Right lobe of liver (tissue), 6 donors: ENCODE measurements around the gene NR1H4. TPM values are rescaled to one million over a fixed set of nuclear protein-coding genes. Genes with fewer than 3 reads are reported as not detected.
A peak's percentile ranks its signal among the peaks of the same experiment; 100 is the strongest.
"Not testable (repeated sequence)": the region's sequence is repeated elsewhere in the genome, so short reads cannot be mapped to it uniquely, and the experiment has no call there.

ENCODE experiments used
- ATAC-seq, 4 donors: fragments of 200-7000 bp; cut with Tn5 transposase; one replicate each; pipeline ENCODE4 v1.9.1; 2020; ENCODE audit warnings: mild to moderate bottlenecking in 4 of 4, moderate library complexity in 4 of 4
- DNase-seq, 3 donors: peaks; one replicate each; pipeline ENCODE4 v3.0.0-alpha.2; 2020
- H3K27ac ChIP-seq, 3 donors: fragments of 200-600 bp; one replicate each; pipeline ENCODE4 v1.8.0; 2022
- H3K27me3 ChIP-seq, 2 donors: fragments of 200-600 bp; one replicate each; pipeline ENCODE4 v1.8.0; 2022
- H3K36me3 ChIP-seq, 4 donors: fragments of 200-600 bp; sonication (generic) in 1 of 4; one replicate each; pipeline versions ENCODE4 v1.5.1 to v1.8.0; 2017 to 2022; ENCODE audit warnings: control low read depth in 1 of 4
- H3K4me1 ChIP-seq, 4 donors: fragments of 200-600 bp; sonication (generic) in 1 of 4; one replicate each; pipeline versions ENCODE4 v1.5.1 to v1.8.0; 2017 to 2022; ENCODE audit warnings: control low read depth in 1 of 4
- H3K4me3 ChIP-seq, 3 donors: fragments of 200-600 bp; one replicate each; pipeline ENCODE4 v1.8.0; 2022
- H3K9me3 ChIP-seq, 4 donors: fragments of 200-600 bp; sonication (generic) in 1 of 4; one replicate each; pipeline versions ENCODE4 v1.5.1 to v1.8.0; 2017 to 2022; ENCODE audit warnings: control low read depth in 1 of 4
- POLR2A ChIP-seq: fragments of 450-650 bp; IDR thresholded peaks from one replicate; pipeline ENCODE4 v1.6.1; 2017; ENCODE audit warnings: antibody characterized with exemption, mild to moderate bottlenecking
- WGBS: methylation state at CpG from one replicate; pipeline ENCODE4 v1.1.6; 2018; ENCODE audit warnings: low coverage, low lambda C conversion rate; ENCODE audit not compliant: insufficient coverage; ENCODE audit errors: missing lambda C conversion rate; 5-methylcytosine and 5-hydroxymethylcytosine counted together
- intact Hi-C, 2 donors: fragments of 100-400 bp; cut with DNase I; formaldehyde crosslinking; loops; one replicate each; pipeline versions ENCODE4 v1.11.2 to v1.14.1; 2022
- long read RNA-seq: library from polyadenylated mRNA; unstranded; transcript quantifications from one replicate; pipeline ENCODE4 v2.0.0, GENCODE V29; 2019
- total RNA-seq, 6 experiments: library from RNA; depleted of rRNA in 2 of 6; stranded (reverse); fragments of >200 nt in 2 of 6; fragmentation: NEBNext Ultra II Directional in 3 of 6; extraction: Animal tissue kit (Norgen Biotek cat#: 25700) in 3 of 6; gene quantifications; one replicate each; pipeline versions ENCODE4 v1.1.0 to v1.2.4, GENCODE V29; 2016 to 2023
- TF ChIP-seq, protein P1 (sequence below), 4 donors: fragments of 200-600 bp in 3 of 4; fragments of 450-650 bp in 1 of 4; IDR thresholded peaks; one replicate each; pipeline versions ENCODE4 v1.5.1 to v1.8.0; 2016 to 2022; ENCODE audit warnings: antibody characterized with exemption in 4 of 4, mild to moderate bottlenecking in 2 of 4
- donor health status: DM: no; HTN: yes; CAD: no.
- donor health status: DM: no; HTN: no; CAD: no.
- donor health status: DM: no; HTN: no; CAD: no.
- donor health status: DM: no; HTN: yes; CAD: no.
- donor health status: DM: no; HTN: yes; CAD: no.

The NR1H4 gene
- total RNA-seq = 10 to 100 TPM; 52.4 to 81.7 (median 62.6) TPM
- long read RNA-seq, transcript NR1H4-203 (11 exons, 1,778 nt) = major isoform, 6 of 24 reads
- long read RNA-seq, partial matches to known transcripts = 9 of 24 reads
- long read RNA-seq, other reads (novel, unspliced or antisense) = 4 of 24 reads

DNA sequence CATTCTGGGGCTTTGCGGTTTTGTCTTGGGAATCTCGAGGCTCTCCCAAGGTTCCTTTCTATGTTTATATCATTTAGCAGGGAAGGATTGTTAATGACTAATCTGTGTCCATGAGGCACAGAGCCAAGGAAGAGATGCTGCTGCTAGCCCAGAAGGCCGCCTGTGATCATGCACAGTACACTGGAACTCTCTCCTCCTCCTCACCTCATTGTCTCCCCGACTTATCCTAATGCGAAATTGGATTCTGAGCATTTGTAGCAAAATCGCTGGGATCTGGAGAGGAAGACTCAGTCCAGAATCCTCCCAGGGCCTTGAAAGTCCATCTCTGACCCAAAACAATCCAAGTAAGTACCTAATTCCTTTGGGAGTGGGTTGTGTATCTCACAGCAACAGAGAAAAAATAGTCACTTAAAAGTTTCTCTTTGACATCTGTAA, at the start of gene NR1H4:
Gene NR1H4, plus strand, starts transcription at position 151 of the 435 bp plus-strand sequence. CDS start 19,458 bp downstream, outside the sequence.
- 4% methylated on average over 5 of the region's 6 CpGs for WGBS
- no peaks in the 10 kb centered on the region for H3K27me3 ChIP-seq
- no peaks in the 10 kb centered on the region for H3K9me3 ChIP-seq
- peak; percentile 72 to 85 (median 78) for ATAC-seq
- no peaks in the 10 kb centered on the region for H3K36me3 ChIP-seq
- TF ChIP-seq, protein P1, sequence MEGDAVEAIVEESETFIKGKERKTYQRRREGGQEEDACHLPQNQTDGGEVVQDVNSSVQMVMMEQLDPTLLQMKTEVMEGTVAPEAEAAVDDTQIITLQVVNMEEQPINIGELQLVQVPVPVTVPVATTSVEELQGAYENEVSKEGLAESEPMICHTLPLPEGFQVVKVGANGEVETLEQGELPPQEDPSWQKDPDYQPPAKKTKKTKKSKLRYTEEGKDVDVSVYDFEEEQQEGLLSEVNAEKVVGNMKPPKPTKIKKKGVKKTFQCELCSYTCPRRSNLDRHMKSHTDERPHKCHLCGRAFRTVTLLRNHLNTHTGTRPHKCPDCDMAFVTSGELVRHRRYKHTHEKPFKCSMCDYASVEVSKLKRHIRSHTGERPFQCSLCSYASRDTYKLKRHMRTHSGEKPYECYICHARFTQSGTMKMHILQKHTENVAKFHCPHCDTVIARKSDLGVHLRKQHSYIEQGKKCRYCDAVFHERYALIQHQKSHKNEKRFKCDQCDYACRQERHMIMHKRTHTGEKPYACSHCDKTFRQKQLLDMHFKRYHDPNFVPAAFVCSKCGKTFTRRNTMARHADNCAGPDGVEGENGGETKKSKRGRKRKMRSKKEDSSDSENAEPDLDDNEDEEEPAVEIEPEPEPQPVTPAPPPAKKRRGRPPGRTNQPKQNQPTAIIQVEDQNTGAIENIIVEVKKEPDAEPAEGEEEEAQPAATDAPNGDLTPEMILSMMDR (IDR thresholded peaks at IDR 0.05) = no peak
- peak; percentile 93 for TF ChIP-seq POLR2A
- peak within 1 kb of the TSS; percentile 55 to 62 (median 55) for H3K4me3 ChIP-seq
- peak; percentile 50 to 87 (median 74) for DNase-seq
- H3K4me1 ChIP-seq = peaks cover 0 to 27% (median 8%) of the 10 kb centered on the region in 4 donors
- intact Hi-C loops = no loop called here
- H3K27ac ChIP-seq = peak within 1 kb of the TSS; percentile 73 to 90 (median 90)

DNA sequence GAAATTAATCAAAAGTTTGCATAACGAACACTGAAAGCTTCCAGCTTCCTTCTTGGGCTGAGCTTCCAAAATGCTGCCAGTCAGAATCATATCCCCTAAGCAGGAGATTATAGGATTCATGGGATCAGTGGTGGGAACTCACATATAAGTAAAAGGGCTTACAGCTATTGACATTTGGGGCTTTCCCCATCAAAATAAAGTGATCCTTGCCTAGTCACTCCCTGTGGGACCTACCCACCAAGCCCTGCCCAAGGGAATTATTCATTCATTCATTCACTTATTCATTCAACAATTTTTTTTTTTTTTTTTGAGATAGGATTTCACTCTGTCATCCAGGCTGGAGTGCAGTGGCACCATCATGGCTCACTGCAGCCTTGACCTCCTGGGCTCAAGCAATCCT, 47.5 kb upstream of the NR1H4 start:
- intact Hi-C loops = no loop called here
- no peak overlapping the region for H3K27ac ChIP-seq
- ATAC-seq (no peak), DNase-seq (no peak)
- no peaks in the 10 kb centered on the region for H3K4me1 ChIP-seq
- no peak for TF ChIP-seq POLR2A
- TF ChIP-seq, protein P1 (IDR thresholded peaks at IDR 0.05) = no peak
- no peak overlapping the region for H3K4me3 ChIP-seq
- H3K27me3 ChIP-seq = no peaks in the 10 kb centered on the region
- WGBS = 13% methylated on average over 1 of the region's 1 CpG
- H3K36me3 ChIP-seq = no peaks in the 10 kb centered on the region
- H3K9me3 ChIP-seq = no peaks in the 10 kb centered on the region

DNA sequence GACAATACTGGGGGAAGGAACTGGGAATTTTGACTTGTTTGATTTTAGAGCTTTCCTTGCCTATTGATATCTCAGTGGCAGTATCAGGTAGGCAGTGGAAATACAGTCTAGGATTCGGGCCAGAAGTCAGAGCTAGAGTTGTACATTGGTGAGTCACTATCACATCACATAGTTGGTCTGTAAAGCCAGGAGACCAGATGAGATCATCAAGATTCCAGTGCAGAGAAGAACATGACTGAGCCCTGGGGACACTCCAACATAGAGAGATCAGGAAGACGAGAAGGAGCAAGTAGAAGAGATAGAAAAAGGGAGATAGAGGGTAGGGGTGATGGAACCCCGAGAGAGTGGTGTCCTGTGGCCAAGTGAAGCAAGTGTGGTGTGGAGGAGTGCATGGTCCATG, 46.6 kb upstream of the NR1H4 start:
- no peak overlapping the region for H3K27ac ChIP-seq
- H3K9me3 ChIP-seq = no peaks in the 10 kb centered on the region
- ATAC-seq (peak in 2 of 4 donors; percentile 36 to 99), DNase-seq (no peak)
- intact Hi-C loops = no loop called here
- TF ChIP-seq POLR2A = no peak
- TF ChIP-seq, protein P1 (IDR thresholded peaks at IDR 0.05) = no peak
- H3K27me3 ChIP-seq = no peaks in the 10 kb centered on the region
- WGBS = 65% methylated on average over 3 of the region's 3 CpGs
- H3K36me3 ChIP-seq = no peaks in the 10 kb centered on the region
- no peak overlapping the region for H3K4me3 ChIP-seq
- no peaks in the 10 kb centered on the region for H3K4me1 ChIP-seq

DNA sequence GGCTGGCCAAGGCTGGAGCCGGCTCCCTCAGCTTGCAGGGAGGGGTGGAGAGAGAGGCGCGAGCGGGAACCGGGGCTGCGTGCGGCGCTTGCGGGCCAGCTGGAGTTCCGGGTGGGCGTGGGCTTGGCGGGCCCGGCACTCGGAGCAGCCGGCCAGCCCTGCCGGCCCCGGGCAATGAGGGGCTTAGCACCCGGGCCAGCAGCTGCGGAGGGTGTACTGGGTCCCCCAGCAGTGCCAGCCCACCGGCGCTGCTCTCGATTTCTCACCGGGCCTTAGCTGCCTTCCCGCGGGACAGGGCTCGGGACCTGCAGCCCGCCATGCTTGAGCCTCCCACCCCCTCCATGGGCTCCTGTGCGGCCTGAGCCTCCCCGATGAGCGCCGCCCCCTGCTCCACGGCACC, 43.4 kb upstream of the NR1H4 start:
- intact Hi-C loops, H3K27ac ChIP-seq, H3K4me1 ChIP-seq, H3K27me3 ChIP-seq, H3K4me3 ChIP-seq, H3K36me3 ChIP-seq, DNase-seq, H3K9me3 ChIP-seq, ATAC-seq: not testable (repeated sequence)
- WGBS = no CpG with 5 or more reads among the region's 32 CpGs

DNA sequence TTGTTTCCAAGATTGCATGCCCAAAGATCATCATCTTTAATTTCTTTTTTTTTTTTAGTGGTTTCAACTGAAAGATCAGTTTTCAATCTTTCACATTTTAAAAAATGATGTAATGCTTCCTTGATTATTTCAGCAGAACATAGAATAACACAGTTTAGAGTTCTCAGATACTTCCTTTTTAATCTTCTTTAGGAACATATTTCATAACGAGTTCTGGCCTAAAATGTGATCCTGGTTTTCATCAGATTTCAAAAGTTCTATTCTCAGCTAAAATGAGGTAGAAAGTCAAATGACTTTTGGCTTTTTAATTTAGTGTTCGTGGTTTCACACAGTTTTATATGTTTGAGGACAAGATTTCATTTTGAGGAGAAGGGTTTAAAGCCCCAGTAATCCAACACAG, 40.0 kb upstream of the NR1H4 start:
- ATAC-seq (no peak), DNase-seq (no peak)
- Histone ChIP-seq H3K36me3 (no peaks in the 10 kb centered on the region), H3K4me1 (peaks cover 0 to 31% (median 14%) of the 10 kb centered on the region in 4 donors), H3K4me3 (no peak overlapping the region), H3K27me3 (no peaks in the 10 kb centered on the region), H3K27ac (no peak overlapping the region), H3K9me3 (no peaks in the 10 kb centered on the region)
- intact Hi-C loops = no loop called here
- TF ChIP-seq POLR2A = no peak
- TF ChIP-seq, protein P1 (IDR thresholded peaks at IDR 0.05) = no peak
- WGBS = 30% methylated on average over 2 of the region's 2 CpGs
